HG03097 (cell line): ENCODE results near the gene SLC2A3.
"Not testable (repeated sequence)": the region's sequence is repeated elsewhere in the genome, so short reads cannot be mapped to it uniquely, and the experiment has no call there.

ENCODE experiments used
- ATAC-seq: cut with Tn5 transposase; IDR thresholded peaks from one replicate; pipeline ENCODE4 v1.9.1; 2021; ENCODE audit not compliant: unreplicated experiment, low FRiP score

Gene SLC2A3

GRCh38 chr12:7953912-7954311 lies 17.9 kb upstream of the SLC2A3 start:
- ATAC-seq = not testable (repeated sequence)

GRCh38 chr12:7951671-7952070 lies 15.7 kb upstream of the SLC2A3 start:
- ATAC-seq = no peak

- not testable (repeated sequence) for ATAC-seq
Measured at GRCh38 chr12:7950230-7950943, 14.4 kb upstream of the SLC2A3 start.

- no peak for ATAC-seq
Measured at GRCh38 chr12:7948589-7949260, 12.7 kb upstream of the SLC2A3 start.

GRCh38 chr12:7947011-7947410 lies 11.0 kb upstream of the SLC2A3 start:
- no peak for ATAC-seq

- ATAC-seq = not testable (repeated sequence)
Measured at GRCh38 chr12:7944760-7945159, 8.8 kb upstream of the SLC2A3 start.

- ATAC-seq = no peak
Measured at GRCh38 chr12:7940906-7941305, 4.9 kb upstream of the SLC2A3 start.

- ATAC-seq = no peak
Measured at GRCh38 chr12:7937833-7938506, 2.0 kb upstream of the SLC2A3 start.

GRCh38 chr12:7934889-7935492 lies 996 bp downstream of the SLC2A3 start:
- ATAC-seq = no peak

- no peak for ATAC-seq
Measured at GRCh38 chr12:7934091-7934888, 1.7 kb downstream of the SLC2A3 start.

GRCh38 chr12:7933255-7933726 lies 2.7 kb downstream of the SLC2A3 start:
- ATAC-seq = peak; percentile 56

GRCh38 chr12:7932599-7933240 lies 3.3 kb downstream of the SLC2A3 start:
- not testable (repeated sequence) for ATAC-seq

- no peak for ATAC-seq
Measured at GRCh38 chr12:7929083-7929792, 6.7 kb downstream of the SLC2A3 start.

GRCh38 chr12:7927470-7927869 lies 8.5 kb downstream of the SLC2A3 start:
- no peak for ATAC-seq

- ATAC-seq = not testable (repeated sequence)
Measured at GRCh38 chr12:7926068-7926666, 9.8 kb downstream of the SLC2A3 start.

- ATAC-seq = no peak
Measured at GRCh38 chr12:7923241-7924236, 12.4 kb downstream of the SLC2A3 start.

- ATAC-seq = not testable (repeated sequence)
Measured at GRCh38 chr12:7921181-7921580, 14.8 kb downstream of the SLC2A3 start.

- ATAC-seq = not testable (repeated sequence)
Measured at GRCh38 chr12:7918268-7918590, 17.8 kb downstream of the SLC2A3 start.
